Measurements from ENCODE around the gene UGGT1. TPM values are rescaled to one million over a fixed set of nuclear protein-coding genes. Genes with fewer than 3 reads are reported as not detected.

The UGGT1 gene
- polyA plus RNA-seq: 10 to 100 TPM in 2 of 4 donors, 1 to 10 TPM in 2; 3.8 to 24.9 (median 12.8) TPM
- long read RNA-seq, donor 1: 0 reads
- long read RNA-seq, donor 2: 0 reads
- long read RNA-seq, donor 3: 0 reads
- long read RNA-seq, donor 4: 0 reads
- long read RNA-seq, donor 5: 0 reads
- long read RNA-seq, donor 6, partial matches to known transcripts: 11 of 11 reads
- long read RNA-seq, donor 6, other reads (novel, unspliced or antisense): 0 of 11 reads
- long read RNA-seq, donor 7: 0 reads
- long read RNA-seq, donor 8: 0 reads
- long read RNA-seq, donor 9: 0 reads
- long read RNA-seq, donor 10, full-length matches to known transcripts: 2 of 2 reads
- long read RNA-seq, donor 10, partial matches to known transcripts: 0 of 2 reads
- long read RNA-seq, donor 10, other reads (novel, unspliced or antisense): 0 of 2 reads

- Histone ChIP-seq H3K9me3 (ENCODE audit: control insufficient read depth in 2 of 2, insufficient read depth in 1 of 2, low read depth in 1 of 2, low read length in 1 of 2) (no peaks in the 10 kb centered on the region), H3K36me3 (ENCODE audit: control insufficient read depth in 3 of 3, insufficient read depth in 2 of 3, low read depth in 1 of 3, low read length in 3 of 3) (no peaks in the 10 kb centered on the region), H3K27me3 (ENCODE audit: control insufficient read depth in 3 of 3, insufficient read depth in 3 of 3, low read length in 3 of 3) (no peaks in the 10 kb centered on the region), H3K4me3 (ENCODE audit: low read depth in 1 of 3, low read length in 3 of 3) (peak within 1 kb of the TSS; percentile 64 to 83 (median 80)), H3K27ac (ENCODE audit: low read depth in 1 of 3, low read length in 2 of 3) (peak within 1 kb of the TSS; percentile 65 to 86 (median 73)), H3K4me1 (ENCODE audit: control insufficient read depth in 3 of 3, insufficient read depth in 2 of 3, low read depth in 1 of 3, low read length in 2 of 3) (peaks cover 0 to 5% (median 0%) of the 10 kb centered on the region in 3 donors)
- DNase-seq (peak; percentile 98 to 99), FAIRE-seq (no peak)
- 0% methylated on average over 58 to 59 of the region's 59 CpGs for WGBS, 3 donors
Observed at GRCh38 chr2:128090945-128091725, at the start of gene UGGT1. UGGT1 (plus strand) TSS chr2:128091200; CDS start chr2:128091358, 158 bp downstream.

DNA sequence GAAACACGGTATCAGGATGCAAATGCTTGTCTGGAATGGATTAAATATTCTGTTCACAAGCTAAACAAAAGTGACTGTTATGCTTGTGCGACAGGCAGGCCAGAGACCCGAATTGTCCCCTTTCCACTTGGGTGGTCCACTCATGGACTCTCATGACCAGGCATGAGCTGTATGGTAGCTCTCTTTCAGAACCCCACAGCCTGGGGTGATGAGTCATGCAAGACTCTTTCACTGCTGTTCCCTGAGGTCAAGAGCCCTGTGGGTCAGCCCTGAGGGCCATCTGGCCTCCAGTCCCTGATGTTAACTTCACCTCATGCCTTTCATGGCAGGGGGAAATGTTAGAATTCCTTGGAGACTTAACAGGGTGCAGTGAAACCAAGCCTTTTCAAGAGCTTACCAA is 49.4 kb upstream of the UGGT1 start:
- Histone ChIP-seq H3K4me3 (ENCODE audit: low read depth in 1 of 3, low read length in 3 of 3) (no peak overlapping the region), H3K9me3 (ENCODE audit: control insufficient read depth in 2 of 2, insufficient read depth in 1 of 2, low read depth in 1 of 2, low read length in 1 of 2) (peaks cover 8 to 31% of the 10 kb centered on the region in 2 donors), H3K27me3 (ENCODE audit: control insufficient read depth in 3 of 3, insufficient read depth in 3 of 3, low read length in 3 of 3) (no peaks in the 10 kb centered on the region), H3K27ac (ENCODE audit: low read depth in 1 of 3, low read length in 2 of 3) (no peak overlapping the region), H3K36me3 (ENCODE audit: control insufficient read depth in 3 of 3, insufficient read depth in 2 of 3, low read depth in 1 of 3, low read length in 3 of 3) (no peaks in the 10 kb centered on the region), H3K4me1 (ENCODE audit: control insufficient read depth in 3 of 3, insufficient read depth in 2 of 3, low read depth in 1 of 3, low read length in 2 of 3) (no peaks in the 10 kb centered on the region)
- DNase-seq (no peak), FAIRE-seq (no peak)
- WGBS, 3 donors: 67 to 86% (median 82%) methylated on average over 3 of the region's 3 CpGs

- Histone ChIP-seq H3K9me3 (ENCODE audit: control insufficient read depth in 2 of 2, insufficient read depth in 1 of 2, low read depth in 1 of 2, low read length in 1 of 2) (peaks cover 0 to 19% of the 10 kb centered on the region in 2 donors), H3K27me3 (ENCODE audit: control insufficient read depth in 3 of 3, insufficient read depth in 3 of 3, low read length in 3 of 3) (no peaks in the 10 kb centered on the region), H3K4me3 (ENCODE audit: low read depth in 1 of 3, low read length in 3 of 3) (no peak overlapping the region), H3K4me1 (ENCODE audit: control insufficient read depth in 3 of 3, insufficient read depth in 2 of 3, low read depth in 1 of 3, low read length in 2 of 3) (no peaks in the 10 kb centered on the region), H3K27ac (ENCODE audit: low read depth in 1 of 3, low read length in 2 of 3) (no peak overlapping the region), H3K36me3 (ENCODE audit: control insufficient read depth in 3 of 3, insufficient read depth in 2 of 3, low read depth in 1 of 3, low read length in 3 of 3) (no peaks in the 10 kb centered on the region)
- no peak for DNase-seq
- WGBS, 3 donors: 85 to 92% (median 88%) methylated on average over 3 of the region's 3 CpGs
- no peak for FAIRE-seq
Observed at GRCh38 chr2:128043041-128043440, 48.0 kb upstream of the UGGT1 start.

GRCh38 chr2:128053331-128053730 is 37.7 kb upstream of the UGGT1 start:
- Histone ChIP-seq H3K9me3 (ENCODE audit: control insufficient read depth in 2 of 2, insufficient read depth in 1 of 2, low read depth in 1 of 2, low read length in 1 of 2) (no peaks in the 10 kb centered on the region), H3K4me3 (ENCODE audit: low read depth in 1 of 3, low read length in 3 of 3) (no peak overlapping the region), H3K27ac (ENCODE audit: low read depth in 1 of 3, low read length in 2 of 3) (no peak overlapping the region), H3K27me3 (ENCODE audit: control insufficient read depth in 3 of 3, insufficient read depth in 3 of 3, low read length in 3 of 3) (peaks cover 0 to 3% (median 0%) of the 10 kb centered on the region in 3 donors), H3K4me1 (ENCODE audit: control insufficient read depth in 3 of 3, insufficient read depth in 2 of 3, low read depth in 1 of 3, low read length in 2 of 3) (no peaks in the 10 kb centered on the region), H3K36me3 (ENCODE audit: control insufficient read depth in 3 of 3, insufficient read depth in 2 of 3, low read depth in 1 of 3, low read length in 3 of 3) (no peaks in the 10 kb centered on the region)
- FAIRE-seq (no peak), DNase-seq (no peak)
- WGBS, 3 donors: 92 to 97% (median 94%) methylated on average over 12 of the region's 12 CpGs

GRCh38 chr2:128054104-128054885 is 36.7 kb upstream of the UGGT1 start:
- no peak overlapping the region for H3K4me3 ChIP-seq (ENCODE audit: low read depth in 1 of 3, low read length in 3 of 3)
- H3K36me3 ChIP-seq (ENCODE audit: control insufficient read depth in 3 of 3, insufficient read depth in 2 of 3, low read depth in 1 of 3, low read length in 3 of 3): no peaks in the 10 kb centered on the region
- no peak overlapping the region for H3K27ac ChIP-seq (ENCODE audit: low read depth in 1 of 3, low read length in 2 of 3)
- FAIRE-seq (no peak), DNase-seq (no peak)
- peaks cover 0 to 3% (median 0%) of the 10 kb centered on the region in 3 donors for H3K27me3 ChIP-seq (ENCODE audit: control insufficient read depth in 3 of 3, insufficient read depth in 3 of 3, low read length in 3 of 3)
- H3K4me1 ChIP-seq (ENCODE audit: control insufficient read depth in 3 of 3, insufficient read depth in 2 of 3, low read depth in 1 of 3, low read length in 2 of 3): no peaks in the 10 kb centered on the region
- 86 to 93% (median 86%) methylated on average over 11 of the region's 11 CpGs for WGBS, 3 donors
- no peaks in the 10 kb centered on the region for H3K9me3 ChIP-seq (ENCODE audit: control insufficient read depth in 2 of 2, insufficient read depth in 1 of 2, low read depth in 1 of 2, low read length in 1 of 2)

- FAIRE-seq (no peak), DNase-seq (no peak)
- Histone ChIP-seq H3K27ac (ENCODE audit: low read depth in 1 of 3, low read length in 2 of 3) (no peak overlapping the region), H3K36me3 (ENCODE audit: control insufficient read depth in 3 of 3, insufficient read depth in 2 of 3, low read depth in 1 of 3, low read length in 3 of 3) (no peaks in the 10 kb centered on the region), H3K4me1 (ENCODE audit: control insufficient read depth in 3 of 3, insufficient read depth in 2 of 3, low read depth in 1 of 3, low read length in 2 of 3) (no peaks in the 10 kb centered on the region), H3K27me3 (ENCODE audit: control insufficient read depth in 3 of 3, insufficient read depth in 3 of 3, low read length in 3 of 3) (peaks cover 0 to 3% (median 0%) of the 10 kb centered on the region in 3 donors), H3K4me3 (ENCODE audit: low read depth in 1 of 3, low read length in 3 of 3) (no peak overlapping the region), H3K9me3 (ENCODE audit: control insufficient read depth in 2 of 2, insufficient read depth in 1 of 2, low read depth in 1 of 2, low read length in 1 of 2) (no peaks in the 10 kb centered on the region)
- 65 to 78% (median 72%) methylated on average over 3 of the region's 3 CpGs for WGBS, 3 donors
Observed at GRCh38 chr2:128057334-128057733, 33.7 kb upstream of the UGGT1 start.

DNA sequence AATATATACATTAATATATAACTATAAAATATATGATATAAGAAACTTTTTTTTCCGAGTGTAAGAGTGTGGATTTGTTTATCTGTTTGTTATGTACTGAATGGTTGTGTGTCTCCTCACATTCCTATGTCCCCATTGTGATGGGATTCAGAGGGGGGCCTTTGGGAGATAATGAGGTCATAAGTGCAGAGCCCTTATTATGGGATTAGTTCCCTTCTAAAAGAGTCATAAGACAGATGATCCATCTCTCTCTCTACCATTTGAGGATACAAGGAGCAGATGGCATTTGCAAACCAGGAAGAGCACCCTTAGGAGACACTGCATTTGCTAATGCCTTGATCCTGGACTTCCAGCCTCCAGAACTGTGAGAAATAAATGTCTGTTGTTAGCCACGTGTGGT is 32.9 kb upstream of the UGGT1 start:
- H3K27me3 ChIP-seq (ENCODE audit: control insufficient read depth in 3 of 3, insufficient read depth in 3 of 3, low read length in 3 of 3): peaks cover 0 to 3% (median 0%) of the 10 kb centered on the region in 3 donors
- WGBS, 3 donors: 67 to 68% (median 68%) methylated on average over 2 of the region's 2 CpGs
- H3K4me1 ChIP-seq (ENCODE audit: control insufficient read depth in 3 of 3, insufficient read depth in 2 of 3, low read depth in 1 of 3, low read length in 2 of 3): no peaks in the 10 kb centered on the region
- H3K4me3 ChIP-seq (ENCODE audit: low read depth in 1 of 3, low read length in 3 of 3): no peak overlapping the region
- DNase-seq: no peak
- no peaks in the 10 kb centered on the region for H3K9me3 ChIP-seq (ENCODE audit: control insufficient read depth in 2 of 2, insufficient read depth in 1 of 2, low read depth in 1 of 2, low read length in 1 of 2)
- H3K27ac ChIP-seq (ENCODE audit: low read depth in 1 of 3, low read length in 2 of 3): no peak overlapping the region
- no peak for FAIRE-seq
- H3K36me3 ChIP-seq (ENCODE audit: control insufficient read depth in 3 of 3, insufficient read depth in 2 of 3, low read depth in 1 of 3, low read length in 3 of 3): no peaks in the 10 kb centered on the region

DNA sequence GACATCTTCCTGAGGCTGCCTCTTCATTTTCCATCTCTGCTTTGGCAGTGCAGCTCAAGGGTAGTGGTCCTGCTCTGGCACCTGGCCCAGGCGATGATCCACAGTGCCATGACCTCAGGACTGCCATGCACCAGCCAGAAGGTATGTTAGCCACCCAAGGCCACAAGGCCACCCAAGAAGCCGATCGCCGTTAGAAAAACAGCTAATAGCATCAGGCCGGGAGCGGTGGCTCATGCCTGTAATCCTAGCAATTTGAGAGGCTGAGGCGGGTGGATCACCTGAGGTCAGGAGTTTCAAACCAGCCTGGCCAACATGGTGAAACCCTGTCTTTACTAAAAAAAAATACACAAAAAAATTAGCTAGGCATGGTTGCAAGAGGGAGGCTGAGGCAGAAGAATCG is 28.4 kb upstream of the UGGT1 start:
- no peak for FAIRE-seq
- WGBS, 3 donors: 87 to 92% (median 92%) methylated on average over 8 of the region's 8 CpGs
- no peak for DNase-seq
- no peaks in the 10 kb centered on the region for H3K9me3 ChIP-seq (ENCODE audit: control insufficient read depth in 2 of 2, insufficient read depth in 1 of 2, low read depth in 1 of 2, low read length in 1 of 2)
- H3K4me1 ChIP-seq (ENCODE audit: control insufficient read depth in 3 of 3, insufficient read depth in 2 of 3, low read depth in 1 of 3, low read length in 2 of 3): no peaks in the 10 kb centered on the region
- no peaks in the 10 kb centered on the region for H3K27me3 ChIP-seq (ENCODE audit: control insufficient read depth in 3 of 3, insufficient read depth in 3 of 3, low read length in 3 of 3)
- no peak overlapping the region for H3K27ac ChIP-seq (ENCODE audit: low read depth in 1 of 3, low read length in 2 of 3)
- no peak overlapping the region for H3K4me3 ChIP-seq (ENCODE audit: low read depth in 1 of 3, low read length in 3 of 3)
- H3K36me3 ChIP-seq (ENCODE audit: control insufficient read depth in 3 of 3, insufficient read depth in 2 of 3, low read depth in 1 of 3, low read length in 3 of 3): no peaks in the 10 kb centered on the region
